Anterior cingulate cortex (tissue), 58 donors: Measurements from ENCODE around the gene SUMO4.
"Not testable (repeated sequence)": the region's sequence is repeated elsewhere in the genome, so short reads cannot be mapped to it uniquely, and the experiment has no call there.

ENCODE experiments used
- DNase-seq, 58 donors: peaks; one replicate each; lab custom pipeline; 2025; lab: John Stamatoyannopoulos, UW

The SUMO4 gene

GRCh38 chr6:149429427-149430360, 29.6 kb downstream of the SUMO4 start:
- no peak for DNase-seq

DNA sequence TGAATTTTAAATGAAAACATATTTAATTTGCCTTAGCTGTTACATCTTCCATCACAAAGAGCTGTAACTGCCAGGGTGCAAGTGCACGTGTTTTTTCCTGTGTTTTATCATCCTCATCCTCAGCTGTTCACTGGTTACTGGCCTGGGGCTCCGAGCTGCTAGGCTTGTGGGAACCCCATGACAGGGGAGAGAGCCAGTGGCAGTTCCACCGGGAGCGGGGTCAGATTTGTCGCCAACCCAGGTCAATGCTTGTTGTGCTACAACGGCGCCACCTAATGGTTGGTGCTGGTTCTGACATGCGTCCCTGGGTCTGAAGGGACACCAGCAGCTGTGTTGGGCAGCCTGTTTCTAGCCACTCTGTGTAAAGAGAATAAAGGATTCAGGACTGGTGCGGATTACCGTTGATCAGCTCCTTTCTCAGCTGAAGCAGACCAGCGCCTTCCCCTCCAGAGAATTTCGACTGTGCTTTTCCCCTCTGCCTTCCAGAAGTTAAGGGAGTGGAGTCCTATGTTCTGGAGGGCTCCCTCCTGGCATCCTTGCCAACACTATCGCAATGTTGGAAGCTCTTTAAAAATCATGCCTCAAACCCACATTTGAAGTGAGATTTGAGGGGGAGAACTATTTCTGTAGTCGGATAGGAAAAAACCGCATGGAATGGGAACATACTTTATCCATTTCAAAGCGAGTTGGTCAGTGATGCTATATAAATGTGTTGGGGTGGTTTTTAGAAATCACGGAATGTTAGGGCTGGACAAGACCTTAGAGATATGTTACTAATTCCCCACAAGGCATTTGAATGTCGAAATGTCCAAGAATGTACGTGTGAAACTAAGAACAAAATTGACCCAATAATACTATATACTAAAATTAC, 32.1 kb downstream of the SUMO4 start:
- peak in 57 of 58 donors; percentile 37 to 96 (median 84) for DNase-seq

GRCh38 chr6:149433405-149433804, 33.3 kb downstream of the SUMO4 start:
- DNase-seq = no peak

GRCh38 chr6:149433881-149434280, 33.8 kb downstream of the SUMO4 start:
- peak in 1 of 58 donors; percentile 29 for DNase-seq

DNA sequence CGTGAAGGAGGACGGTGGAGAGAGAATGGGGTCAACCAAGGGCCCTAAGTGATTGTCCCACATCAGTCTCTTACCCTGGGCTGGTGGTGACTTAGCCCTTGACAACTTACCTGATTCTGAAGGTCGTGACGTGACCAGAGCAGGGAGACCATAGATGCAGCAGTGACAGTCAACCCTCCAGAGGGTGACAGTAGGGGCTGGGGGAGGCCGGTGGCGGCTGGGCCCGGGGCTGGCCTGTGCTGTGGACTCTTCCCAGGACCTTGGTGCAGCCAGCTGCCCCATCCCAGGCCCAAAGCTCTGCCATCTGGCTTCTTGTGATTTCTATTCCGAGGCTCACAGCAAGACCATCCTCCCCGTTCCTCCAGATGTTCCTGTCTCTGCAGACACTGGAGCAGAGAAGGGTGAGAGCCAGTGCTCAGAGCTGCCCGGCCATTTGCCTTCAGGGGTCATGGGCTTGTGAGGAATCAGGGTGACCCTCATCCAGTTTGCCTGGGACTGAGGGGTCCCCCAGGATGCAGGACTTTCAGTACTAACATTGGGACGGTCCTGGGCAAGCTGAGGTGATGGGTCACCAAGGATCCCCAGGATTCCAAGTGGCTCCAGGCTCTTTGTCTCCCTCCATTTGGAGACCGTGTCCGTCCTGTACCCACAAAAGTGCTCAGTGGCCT, 36.0 kb downstream of the SUMO4 start:
- DNase-seq = no peak

DNA sequence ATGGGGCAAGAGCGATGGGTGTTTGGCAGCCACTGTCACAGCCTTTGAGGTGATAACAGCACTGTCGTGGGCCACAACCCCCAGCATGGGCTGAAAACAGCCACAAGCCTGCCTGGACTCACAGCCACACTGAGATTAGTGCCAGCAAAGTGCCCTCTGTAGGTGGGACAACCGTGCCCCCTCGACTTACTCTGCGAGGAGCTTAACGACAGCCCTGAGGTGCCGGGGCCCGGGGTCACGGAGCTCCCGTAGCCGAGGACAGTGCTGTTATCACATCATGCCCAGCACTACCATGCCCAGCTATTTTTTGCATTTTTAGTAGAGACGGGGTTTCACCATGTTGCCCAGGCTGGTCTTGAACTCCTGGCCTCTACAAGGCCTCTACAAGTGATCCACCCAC, 36.6 kb downstream of the SUMO4 start:
- no peak for DNase-seq

DNA sequence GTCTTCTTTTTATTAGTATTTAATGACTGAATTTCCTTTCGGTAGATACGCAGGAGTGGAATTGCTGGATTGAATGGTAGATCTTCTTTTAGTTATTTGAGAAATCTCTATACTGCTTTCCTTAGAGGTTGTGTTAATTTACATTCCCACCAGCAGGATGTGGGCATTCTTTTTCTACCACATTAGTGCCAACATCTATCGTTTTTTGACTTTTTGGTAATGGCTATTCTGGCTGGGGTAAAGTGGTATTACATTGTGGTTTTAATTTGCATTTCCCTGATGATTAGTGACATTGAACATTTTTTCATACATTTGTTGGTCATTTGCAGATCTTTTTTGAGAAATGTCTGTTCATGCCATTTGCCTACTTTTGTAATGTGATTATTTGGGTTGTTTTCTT, 37.1 kb downstream of the SUMO4 start:
- no peak for DNase-seq

DNA sequence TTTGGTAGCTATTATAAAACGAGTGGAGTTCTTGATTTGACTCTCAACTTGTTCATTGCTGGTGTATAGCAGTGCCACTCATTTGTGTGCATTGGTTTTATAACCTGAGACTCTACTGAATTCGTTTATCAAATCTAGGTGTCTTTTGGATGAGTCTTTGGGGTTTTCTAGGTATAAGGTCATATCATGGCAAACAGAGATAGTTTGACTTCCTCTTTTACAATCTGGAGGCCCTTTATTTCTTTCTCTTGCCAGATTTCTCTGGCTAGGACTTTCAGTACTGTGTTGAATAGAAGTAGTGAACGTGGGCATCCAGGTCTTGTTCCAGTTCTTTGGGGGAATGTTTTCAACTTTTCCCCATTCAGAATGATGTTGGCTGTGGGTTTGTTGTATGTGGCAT, 38.8 kb downstream of the SUMO4 start:
- no peak for DNase-seq

DNA sequence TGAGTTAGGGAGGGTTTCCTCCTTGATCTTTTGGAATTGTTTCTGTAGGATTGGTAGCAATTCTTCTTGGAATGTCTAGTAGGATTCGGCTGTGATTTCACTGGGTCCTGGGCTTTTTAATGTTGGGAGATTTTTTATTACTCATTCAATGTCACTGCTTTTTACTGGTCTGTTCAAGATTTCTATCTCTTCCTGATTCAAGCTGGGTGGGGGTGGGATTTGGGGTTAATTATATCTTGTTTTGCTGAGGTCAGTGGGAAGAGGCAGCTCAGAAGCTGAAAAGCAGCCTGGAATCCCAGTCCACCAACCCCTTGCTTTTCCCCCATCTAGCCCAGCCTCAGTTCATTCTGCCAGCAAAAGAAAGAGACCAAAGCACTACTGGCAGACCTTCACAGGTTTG, 39.6 kb downstream of the SUMO4 start:
- DNase-seq = no peak

GRCh38 chr6:149440735-149441671, 40.9 kb downstream of the SUMO4 start:
- DNase-seq = no peak

DNA sequence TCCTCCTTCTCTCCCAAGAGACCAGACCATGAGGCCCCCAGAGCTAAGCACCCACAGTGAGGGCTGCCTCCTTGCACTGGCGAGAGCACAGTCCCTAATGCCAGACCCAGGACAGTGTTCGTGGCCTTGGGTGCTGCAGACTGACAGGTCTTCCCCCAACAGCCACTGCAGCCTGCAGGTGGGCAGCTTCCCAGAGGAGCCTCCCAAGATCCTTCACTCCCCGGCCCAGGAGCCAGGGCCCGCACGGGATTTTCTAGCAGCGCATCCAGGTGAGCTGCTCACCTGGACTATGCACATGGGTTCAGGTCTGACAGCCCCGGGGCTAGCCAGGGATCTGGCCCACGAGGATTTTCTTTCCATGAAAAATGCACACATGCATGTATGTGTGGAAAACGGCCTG, 41.7 kb downstream of the SUMO4 start:
- DNase-seq = no peak

GRCh38 chr6:149443411-149444181, 43.5 kb downstream of the SUMO4 start:
- peak in 33 of 58 donors; percentile 4 to 65 (median 23) for DNase-seq

DNA sequence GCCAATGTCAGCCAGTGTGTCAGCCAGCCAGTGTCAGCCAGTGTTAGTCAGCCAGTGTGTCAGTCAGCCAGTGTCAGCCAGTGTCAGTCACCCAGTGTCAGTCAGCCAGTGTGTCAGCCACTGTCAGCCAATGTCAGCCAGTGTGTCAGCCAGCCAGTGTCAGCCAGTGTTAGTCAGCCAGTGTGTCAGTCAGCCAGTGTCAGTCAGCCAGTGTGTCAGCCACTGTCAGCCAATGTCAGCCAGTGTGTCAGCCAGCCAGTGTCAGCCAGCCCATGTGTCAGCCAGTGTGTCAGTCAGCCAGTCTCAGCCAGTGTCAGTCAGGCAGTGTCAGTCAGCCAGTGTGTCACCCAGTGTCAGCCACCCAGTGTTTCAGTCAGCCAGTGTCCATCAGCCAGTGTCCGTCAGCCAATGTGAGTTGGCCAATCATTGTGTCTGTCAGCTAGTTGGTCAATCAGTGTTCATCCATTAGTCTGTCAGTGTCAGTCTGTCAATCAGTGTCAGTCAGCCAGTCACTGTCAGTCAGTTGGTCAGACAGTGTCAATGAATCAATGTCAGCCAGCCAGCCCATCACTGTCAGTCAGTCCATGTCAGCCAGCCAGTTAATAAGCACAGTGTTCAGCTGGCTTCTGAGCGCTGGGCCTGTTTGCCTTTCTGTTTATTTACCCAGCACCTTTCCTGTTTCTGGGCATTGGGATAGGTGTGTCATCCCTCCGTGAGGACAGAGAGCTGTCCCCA, 44.5 kb downstream of the SUMO4 start:
- not testable (repeated sequence) for DNase-seq

DNA sequence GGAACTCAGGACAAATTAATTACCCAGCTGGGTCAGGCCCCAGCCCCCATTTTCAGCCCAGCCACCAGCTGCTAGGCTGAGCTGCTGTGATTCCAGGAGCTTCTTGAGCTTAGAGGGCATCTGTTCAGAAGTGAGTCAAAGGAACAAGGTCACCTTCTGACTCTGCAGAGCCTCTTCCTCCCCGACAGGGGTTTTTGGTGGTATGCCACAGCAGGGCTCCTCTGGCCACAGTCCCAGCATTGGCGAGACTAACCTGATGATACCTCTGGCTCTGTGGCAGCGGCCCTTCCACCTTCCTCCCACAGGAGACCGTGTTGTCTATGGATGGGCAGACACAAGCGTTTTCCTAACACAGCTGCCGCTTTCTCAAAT, 45.0 kb downstream of the SUMO4 start:
- DNase-seq = no peak

DNA sequence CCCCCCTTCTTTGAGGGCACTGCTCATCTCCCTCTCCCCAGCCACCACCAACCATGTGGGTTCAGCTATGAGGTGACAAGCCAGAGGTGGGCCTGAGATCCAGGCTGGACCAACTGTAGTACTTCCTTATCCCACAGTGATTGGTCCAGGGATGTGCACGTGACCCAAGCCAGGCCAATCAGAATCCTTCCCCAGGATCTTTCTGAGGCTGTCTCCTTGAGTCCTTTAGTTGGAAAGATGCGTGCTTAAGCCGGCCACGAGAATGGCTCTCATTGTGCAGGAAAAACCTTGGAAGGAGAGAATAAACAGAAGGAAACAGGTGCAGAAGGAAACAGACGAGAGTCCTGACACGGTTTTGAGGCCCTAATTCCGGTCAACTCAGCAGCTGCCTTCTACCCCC, 45.5 kb downstream of the SUMO4 start:
- no peak for DNase-seq

- no peak for DNase-seq
These were observed 46.8 kb downstream of the SUMO4 start for GRCh38 chr6:149446791-149447376.

GRCh38 chr6:149448821-149449453, 48.9 kb downstream of the SUMO4 start:
- DNase-seq = no peak
